Effector CD8-positive, alpha-beta T cell (primary cell): ENCODE measurements around the gene CELA2B.
"Not testable (repeated sequence)": the region's sequence is repeated elsewhere in the genome, so short reads cannot be mapped to it uniquely, and the experiment has no call there.

Source experiments
- DNase-seq: peaks from one replicate; lab custom pipeline; 2025; lab: John Stamatoyannopoulos, UW

CELA2B gene

DNA sequence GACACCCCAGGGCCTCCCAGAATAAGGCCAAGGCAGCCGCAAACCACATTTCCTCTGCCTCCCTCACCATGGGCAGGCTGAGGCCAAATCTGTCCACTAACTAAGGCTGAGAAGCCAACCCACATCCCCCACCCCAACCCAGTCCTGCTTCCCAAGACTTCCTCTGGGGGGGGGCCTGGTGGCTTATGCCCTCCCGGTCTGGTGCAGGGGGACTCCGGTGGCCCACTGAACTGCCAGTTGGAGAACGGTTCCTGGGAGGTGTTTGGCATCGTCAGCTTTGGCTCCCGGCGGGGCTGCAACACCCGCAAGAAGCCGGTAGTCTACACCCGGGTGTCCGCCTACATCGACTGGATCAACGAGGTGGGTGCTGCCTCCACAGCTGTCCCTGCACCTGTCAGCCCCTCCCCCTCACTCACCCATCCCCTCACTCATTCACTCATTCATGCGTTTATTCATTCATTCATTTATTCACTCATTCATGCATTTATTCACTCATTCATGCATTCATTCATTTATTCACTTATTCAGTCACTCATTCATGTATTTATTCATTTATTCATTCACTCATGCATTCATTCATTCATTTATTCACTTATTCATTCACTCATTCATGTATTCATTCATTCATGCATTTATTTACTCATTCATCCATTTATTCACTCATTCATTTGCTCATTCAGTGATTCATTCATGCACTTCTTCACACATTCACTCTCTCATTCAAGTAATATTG is 30.3 kb upstream of the CELA2B start:
- no peak for DNase-seq

DNA sequence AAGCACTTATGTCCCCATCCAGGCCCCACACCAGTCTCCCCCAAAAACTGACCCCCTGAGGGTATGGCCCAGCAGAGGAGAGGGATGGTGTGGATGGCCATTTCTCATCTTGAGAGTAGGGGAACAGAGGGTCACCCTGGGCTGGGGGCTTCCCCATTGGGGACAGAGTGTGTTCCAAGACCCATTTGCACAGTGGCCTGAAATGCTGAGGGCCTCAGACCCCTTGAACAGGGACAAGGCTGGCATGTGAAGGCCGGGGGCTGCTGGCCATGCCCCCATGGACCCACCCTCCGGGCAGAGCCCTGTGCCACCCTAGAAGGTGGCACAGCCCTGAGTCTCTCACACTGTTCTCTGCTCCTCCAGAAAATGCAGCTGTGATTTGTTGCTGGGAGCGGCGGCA is 29.7 kb upstream of the CELA2B start:
- DNase-seq: no peak

DNA sequence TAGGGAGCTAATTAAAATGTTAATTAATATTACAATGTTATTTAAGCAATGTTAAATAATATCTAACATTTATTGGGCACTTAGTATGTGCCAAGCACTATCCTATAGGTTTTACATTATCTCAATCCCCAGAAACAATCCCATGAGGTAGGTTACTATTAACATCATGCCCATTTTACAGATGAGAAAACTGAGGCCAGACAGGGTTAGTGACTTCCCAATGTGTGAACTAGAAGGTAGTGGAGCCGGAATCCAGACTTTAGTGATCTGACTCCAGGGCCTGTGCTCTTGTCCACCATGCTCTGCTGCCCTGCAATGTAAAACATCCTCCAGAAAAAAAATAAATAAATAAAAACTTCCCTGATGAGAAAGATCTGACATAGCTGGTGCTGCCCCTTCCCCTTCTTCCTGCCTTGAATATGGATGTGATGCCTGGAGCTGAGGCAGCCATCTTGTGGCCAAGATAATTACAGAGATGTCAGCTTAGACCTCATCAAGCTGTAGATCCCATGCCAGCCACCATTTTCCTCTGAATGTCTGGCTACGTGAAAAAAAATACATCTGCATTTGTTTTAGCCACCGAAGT is 26.9 kb upstream of the CELA2B start:
- DNase-seq: no peak

DNA sequence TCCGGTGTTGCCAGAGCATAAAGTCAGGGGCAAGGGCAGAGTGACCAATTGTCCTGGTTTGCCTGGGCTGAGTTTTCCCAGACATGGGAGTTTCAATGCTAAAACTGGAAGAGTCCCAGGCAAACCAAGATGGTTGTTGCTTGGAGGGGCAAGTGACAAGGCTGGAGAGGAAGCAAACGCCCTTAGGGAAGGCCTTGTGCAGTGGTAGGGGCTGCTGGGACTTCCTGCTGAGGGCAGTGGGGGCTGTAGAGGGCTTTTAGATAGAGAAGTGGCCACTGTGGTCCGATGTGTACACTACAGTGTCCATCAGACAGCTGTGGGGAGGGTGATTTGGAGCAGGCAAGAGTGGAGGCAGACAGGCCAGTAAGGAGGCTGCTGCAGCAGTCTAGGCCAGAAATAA is 26.3 kb upstream of the CELA2B start:
- DNase-seq: no peak

DNA sequence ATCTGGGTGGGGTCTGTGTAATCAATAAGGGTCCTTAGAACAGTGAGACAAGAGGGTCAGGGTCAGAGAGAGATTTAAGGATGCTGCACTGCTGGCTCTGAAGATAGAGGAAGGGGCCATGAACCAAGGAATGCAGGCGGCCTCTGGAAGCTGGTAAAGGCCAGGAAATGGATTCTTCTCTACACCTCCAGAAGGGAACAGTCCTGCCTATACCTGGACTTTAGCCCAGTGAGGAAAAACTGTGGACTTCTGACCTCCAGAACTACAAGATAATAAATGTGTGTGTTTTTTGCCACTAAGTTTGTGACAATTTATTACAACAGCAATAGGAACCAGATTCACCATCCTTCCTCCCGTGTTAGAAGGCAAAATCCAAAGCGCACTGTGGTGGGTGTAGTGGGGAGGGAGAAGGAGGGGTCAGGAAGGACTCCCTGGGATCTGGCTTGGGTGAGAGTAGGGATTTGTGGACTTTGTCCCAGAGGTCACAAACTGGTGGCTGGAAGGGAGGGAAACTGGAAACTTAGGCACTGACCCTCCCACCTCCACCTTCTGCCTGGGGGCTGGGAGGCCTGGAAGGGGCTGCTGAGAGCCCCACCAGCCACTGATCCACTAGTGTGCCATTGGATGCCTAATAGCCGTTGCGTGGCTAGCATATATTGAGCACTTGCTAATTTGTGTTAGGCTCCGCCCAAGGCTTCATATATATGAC is 24.7 kb upstream of the CELA2B start:
- DNase-seq: no peak

DNA sequence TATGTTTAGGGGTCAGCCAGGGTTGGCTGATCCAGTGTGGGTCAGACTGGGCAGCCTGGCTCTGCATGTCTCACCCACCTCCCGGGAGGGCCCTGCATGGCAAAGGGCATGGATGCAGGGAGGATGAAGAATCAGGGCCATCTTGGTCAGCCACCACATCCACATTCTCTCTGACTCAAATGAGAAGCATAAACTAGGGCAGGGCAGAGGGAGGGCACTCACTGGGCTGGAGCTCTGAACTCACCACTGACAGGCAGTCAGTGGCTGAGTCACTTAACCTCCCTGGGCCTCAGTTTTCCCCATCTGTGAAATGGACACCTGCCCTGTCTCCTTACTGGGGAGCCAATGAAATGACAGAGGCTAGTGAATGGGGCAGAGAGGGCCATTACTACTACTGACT is 23.7 kb upstream of the CELA2B start:
- no peak for DNase-seq

DNA sequence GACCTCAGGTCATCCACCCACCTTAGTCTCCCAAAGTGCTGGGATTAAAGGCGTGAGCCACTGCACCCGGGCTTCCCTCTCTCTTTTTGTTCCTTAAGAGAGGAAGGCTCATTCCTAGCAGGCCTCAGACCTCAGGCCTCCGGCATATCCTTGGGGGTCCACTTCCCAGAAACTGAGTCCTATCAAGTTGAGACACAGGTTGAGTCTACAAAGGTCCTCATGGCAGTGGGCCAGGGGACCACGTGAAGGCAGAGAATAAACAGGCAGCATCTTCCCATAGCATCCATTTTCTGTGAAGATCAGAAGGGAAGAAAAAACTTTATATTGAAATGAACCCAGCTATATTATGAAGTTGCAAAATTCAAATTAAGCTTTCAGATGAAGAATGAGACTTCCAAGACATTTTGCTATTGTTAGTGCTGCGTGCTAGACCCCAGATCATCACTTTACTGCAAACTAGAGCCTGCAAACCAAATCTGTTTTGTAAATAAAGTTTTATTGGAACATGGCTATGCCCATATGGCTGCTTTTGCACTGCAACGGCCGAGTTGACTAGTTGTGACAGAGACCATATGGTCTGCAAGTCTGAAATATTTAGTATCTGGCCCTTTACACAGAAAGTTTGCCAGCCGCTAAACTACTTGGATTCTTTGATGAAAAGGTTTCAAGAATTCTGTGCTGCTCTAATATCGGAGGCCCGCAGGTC is 22.9 kb upstream of the CELA2B start:
- no peak for DNase-seq

DNA sequence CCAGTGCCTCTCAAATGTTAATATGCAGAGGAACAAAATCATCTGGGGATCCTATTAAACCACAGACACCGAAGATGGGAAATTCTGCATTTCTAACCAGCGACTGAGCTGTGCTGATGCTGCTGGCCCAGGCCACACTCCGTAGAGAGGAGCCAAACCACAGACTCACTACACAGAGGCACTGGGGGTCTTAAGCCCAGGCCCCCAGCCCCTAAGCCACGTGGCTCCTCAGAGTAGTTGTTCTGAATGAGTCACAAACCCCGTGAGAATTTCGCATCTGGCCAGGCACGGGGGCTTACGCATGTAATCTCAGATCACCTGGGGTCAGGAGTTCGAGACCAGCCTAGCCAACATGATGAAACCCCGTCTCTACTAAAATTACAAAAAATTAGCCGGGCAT is 22.2 kb upstream of the CELA2B start:
- DNase-seq: no peak

DNA sequence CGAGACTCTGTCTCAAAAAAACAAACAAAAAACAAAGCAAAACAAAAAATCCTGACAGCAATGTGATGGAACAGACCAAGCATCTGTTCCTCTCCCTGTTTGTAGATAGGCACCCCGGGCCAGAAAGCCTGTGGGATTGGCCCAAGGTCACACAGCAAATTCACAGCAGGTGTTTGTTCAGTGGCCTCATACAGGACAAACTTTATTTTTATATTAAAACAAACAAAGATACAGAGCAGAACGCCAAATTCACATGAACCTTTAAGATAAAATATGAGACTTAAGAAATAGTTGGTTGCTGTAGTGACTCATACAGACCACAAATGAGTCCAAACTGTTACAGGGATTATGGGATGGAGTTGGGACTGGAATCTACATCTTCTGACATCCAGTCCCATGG is 21.6 kb upstream of the CELA2B start:
- DNase-seq: no peak

DNA sequence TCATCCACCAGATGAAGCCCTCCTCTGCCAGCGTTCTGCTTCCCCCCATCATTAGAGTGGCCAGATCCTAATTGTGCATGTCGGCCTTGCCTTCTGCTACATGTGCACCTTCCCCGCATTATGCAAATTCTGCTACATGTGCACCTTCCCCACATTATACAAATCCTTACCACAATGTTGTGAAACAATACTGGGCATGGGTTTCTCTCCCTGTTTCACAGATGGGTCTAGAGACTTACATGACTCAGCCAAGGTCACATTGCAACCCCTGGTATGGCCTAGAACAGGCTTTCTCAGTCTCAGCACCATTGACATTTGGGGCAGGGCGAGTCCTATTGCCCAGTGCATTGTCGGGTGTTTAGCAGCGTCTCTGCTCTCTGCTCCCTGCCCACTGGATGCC is 20.4 kb upstream of the CELA2B start:
- no peak for DNase-seq

DNA sequence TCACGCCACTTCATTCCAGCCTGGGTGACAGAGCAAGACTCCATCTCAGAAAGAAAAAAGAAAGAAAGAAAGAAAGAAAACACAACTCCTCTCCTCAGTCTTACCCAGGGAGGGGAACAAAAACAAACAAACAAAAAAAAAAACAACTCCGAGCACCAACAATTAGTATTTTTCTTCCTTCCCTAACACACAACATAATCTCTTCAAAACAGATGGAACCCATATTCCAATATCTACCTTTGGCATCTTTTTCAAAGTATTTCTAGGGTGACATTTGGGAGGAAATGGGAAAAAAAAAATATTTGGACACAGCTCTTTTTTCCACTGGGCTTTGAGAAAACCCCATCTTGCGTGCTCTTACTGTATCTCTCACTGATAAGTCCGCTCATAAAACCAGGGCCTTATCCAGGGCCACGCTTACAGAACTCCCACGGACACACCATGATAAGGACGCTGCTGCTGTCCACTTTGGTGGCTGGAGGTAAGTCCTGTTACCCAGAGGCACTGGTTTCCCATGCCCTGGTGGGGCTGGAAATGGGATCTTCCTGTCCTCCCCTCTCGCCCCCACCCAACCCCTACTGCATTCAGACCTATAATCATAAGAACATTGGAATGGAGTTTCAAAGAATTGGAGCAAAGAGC is 19.5 kb upstream of the CELA2B start, which contains the start of gene CELA2A:
Gene CELA2A (plus strand): TSS at position 420 of the 642 bp plus-strand sequence. CDS start 22 bp downstream, at position 442.
- no peak for DNase-seq

DNA sequence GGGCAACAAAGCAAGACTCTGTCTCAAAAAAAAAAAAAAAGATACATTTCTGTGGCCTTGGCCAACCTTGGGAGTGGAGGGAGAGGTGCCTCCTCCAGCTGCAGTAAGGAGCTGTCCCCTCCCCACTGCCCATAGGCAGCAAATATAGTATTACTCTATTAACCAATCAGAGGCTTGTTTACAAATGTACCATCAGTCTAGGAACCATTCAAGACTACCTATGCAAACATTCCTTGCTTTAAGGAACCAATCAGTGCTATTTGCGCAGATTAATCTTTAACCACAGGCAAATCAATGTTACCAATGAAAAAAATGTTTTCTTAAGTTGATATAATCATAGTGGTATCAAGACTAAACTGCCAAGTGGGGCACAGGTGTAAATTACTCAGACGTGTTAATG is 18.3 kb upstream of the CELA2B start:
- DNase-seq: no peak

DNA sequence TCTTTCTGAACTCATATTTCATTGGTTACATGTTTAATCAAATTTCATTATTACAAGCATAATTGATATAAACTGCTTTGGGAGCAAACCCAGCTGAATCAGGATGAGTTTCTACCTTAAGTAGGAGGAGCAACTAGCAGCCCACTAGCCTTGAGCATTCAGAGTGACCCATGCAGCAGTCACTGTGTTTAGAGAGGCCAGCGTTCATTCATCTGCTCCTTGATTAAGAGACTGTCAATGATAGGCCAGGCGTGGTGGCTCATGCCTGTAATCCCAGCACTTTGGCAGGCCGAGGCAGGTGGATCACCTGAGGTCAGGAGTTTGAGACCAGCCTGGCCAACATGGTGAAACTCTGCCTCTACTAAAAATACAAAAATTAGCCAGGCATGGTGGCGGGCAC is 17.5 kb upstream of the CELA2B start:
- not testable (repeated sequence) for DNase-seq

DNA sequence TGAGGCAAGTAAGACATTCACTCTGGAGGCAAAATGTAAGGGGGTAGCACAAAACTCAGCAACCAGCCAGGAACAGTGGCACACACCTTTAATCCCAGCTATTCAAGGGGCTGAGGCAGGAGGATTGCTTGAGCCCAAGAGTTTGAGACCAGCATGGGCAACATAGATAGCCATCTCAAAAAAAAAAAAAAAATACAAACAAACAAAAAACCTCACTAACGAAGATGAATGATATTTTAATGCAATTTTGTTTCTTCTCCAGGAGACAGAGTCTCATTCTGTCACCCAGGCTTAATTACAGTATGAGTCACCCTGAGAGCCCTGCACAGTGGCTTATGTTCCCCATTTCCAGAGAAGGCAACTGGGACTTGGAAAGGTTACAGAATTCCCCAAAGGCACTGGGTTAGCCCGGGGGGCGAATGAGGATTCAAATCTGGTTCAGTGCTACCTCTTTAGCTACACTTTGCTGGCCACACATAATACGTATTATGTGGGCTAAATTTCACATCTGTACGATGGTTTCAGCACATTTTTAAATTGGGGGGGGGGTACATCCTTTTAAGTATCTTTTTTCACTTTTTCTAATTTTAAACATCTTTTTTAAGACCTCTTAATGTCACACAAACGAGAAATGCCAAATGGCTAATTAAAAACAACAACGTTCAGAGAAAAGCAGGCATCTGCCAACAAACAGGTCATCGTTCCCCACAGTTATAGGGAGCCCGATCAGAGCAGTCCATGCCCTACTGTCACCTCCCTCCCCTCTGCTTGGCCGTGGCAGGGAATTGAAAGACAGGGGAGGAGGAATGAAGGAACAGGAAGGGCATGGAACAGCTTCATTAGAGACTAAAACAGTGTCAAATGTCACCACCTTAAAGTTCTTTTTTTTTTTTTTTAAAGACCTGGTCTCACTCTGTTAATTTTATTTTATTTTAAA is 15.9 kb upstream of the CELA2B start:
- no peak for DNase-seq

DNA sequence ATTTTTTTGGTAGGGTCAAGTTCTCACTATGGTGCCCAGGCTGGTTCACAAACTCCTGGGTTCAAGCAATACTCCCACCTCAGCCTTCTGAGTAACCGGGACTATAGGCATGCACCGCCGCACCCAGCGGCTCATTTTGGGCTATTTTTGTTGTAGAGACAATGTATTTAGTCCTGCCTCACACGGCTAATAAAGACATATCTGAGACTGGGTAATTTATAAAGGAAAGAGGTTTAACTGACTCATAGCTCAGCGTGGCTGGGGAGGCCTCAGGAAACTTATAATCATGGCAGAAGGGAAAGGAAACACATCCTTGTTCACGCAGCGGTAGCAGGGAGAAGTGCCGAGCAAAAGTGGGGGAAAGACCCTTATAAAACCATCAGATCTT is 15.2 kb upstream of the CELA2B start:
- no peak for DNase-seq

DNA sequence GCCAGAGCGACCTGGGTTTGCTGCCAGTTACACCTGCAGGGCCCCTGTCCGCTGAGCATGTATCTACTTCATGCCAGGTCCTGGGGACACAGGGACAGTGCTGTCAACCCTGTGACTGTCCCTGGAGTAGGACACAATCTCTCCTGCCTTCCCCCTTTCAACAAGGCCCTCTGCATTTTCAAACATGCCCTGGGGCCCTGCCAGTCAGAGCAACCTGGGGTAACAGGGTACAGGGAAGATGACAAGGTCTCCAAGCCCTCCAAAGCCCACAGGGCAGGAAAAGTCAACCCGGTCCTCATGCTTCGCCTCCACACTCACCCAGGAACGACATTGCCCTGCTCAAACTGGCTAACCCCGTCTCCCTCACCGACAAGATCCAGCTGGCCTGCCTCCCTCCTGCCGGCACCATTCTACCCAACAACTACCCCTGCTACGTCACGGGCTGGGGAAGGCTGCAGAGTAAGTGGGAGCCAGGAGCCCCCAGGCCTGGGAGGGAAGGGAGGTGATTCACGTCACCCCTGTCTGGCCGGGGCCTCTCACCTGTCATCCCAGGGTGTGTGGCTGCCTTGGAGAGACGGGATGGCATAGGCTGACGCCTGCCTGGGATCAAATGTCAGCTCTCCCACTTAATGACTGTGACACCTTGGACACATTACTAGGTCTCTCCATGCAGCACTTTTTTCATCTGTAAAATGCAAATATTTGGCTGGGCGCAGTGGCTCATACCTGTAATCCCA is 12.7 kb upstream of the CELA2B start:
- not testable (repeated sequence) for DNase-seq

DNA sequence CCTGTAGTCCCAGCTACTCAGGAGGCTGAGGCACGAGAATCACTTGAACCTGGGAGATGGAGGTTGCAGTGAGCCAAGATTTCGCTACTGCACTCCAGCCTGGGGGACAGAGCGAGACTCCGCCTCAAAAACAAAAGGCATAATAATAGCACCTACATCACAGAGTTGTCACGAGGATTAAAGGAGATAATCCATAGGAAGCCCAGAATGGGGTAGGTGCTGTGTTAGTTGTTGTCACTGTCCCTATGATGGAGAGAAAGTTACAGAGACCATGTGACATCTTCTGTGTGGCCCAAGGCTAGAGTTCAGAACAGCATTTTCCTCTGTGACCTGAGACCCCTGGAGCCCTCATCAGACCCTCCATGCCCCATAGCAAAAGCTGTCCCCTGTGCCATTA is 12.0 kb upstream of the CELA2B start:
- DNase-seq: not testable (repeated sequence)

DNA sequence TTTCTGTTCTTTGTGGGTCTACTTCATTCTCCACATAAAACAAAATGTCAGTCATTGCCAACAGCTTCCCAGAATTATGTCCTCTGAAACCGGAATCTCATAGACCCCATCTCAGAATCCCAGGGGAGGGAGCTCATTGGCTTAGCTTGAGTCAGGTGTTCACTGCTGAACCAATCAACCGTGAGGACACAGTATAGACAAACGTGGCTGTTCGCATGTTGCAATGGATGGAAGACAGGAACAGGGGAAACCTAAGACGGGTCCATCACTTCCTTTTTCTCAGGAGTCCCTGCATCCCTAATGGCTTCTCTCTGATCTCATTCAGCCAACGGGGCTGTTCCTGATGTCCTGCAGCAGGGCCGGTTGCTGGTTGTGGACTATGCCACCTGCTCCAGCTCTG is 10.2 kb upstream of the CELA2B start:
- DNase-seq: no peak

DNA sequence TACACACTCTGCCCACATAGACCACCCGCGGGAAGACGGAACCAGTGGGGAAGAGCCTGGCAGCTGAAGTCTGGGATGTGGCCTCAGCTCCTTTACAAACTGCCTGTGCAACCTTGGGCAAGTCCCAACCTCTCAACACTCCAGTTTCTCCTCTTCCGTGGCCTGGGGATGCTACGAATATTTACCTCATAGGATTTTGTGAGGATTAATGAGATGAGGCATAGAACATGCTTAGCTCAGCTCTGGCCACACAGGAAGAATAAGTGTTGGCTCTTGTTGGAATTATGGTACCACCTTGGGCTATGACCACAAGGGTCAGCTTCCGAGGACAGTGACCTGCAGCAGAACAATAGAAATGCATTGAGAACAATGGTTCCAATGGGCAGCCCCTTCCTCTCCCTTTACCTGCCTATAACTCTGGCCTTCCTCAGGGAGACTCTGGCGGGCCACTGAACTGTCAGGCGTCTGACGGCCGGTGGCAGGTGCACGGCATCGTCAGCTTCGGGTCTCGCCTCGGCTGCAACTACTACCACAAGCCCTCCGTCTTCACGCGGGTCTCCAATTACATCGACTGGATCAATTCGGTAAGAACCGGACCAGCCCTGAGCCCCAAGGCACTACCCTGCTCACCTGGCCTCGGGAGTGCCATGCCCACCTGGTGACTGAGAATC is 8.8 kb upstream of the CELA2B start:
- not testable (repeated sequence) for DNase-seq

DNA sequence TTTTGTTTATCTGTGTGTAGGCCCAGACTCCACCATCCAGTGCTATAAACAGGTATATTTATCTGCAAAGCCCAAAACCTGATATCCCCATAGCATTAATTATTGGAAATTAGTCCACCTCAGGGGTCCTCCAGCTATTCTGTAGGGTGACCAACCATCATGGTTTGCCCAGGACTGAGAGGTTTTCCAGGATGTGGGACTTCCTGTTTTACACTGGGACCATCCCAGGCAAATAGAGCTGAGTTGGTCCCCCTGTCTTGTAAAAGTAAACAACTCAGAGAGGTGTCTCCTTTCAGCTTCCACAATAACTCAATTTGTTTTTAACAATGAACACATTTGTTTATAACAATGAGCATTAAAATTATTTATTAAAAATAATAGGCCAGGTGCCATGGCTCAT is 7.8 kb upstream of the CELA2B start:
- DNase-seq: no peak
